Mucosa of stomach (tissue), 1 donor: ENCODE data around the gene PPTC7.
"Not testable (repeated sequence)": the region's sequence is repeated elsewhere in the genome, so short reads cannot be mapped to it uniquely, and the experiment has no call there.

Source experiments
- H3K27me3 ChIP-seq: one replicate; pipeline ENCODE4 v1.7.0; 2013; ENCODE audit warnings: mild to moderate bottlenecking, low read length; ENCODE audit not compliant: control insufficient read depth, insufficient read depth
- H3K36me3 ChIP-seq: one replicate; pipeline ENCODE4 v1.7.0; 2013; ENCODE audit warnings: low read length; ENCODE audit not compliant: control insufficient read depth, insufficient read depth
- H3K4me1 ChIP-seq: one replicate; pipeline ENCODE4 v1.7.0; 2013; ENCODE audit warnings: mild to moderate bottlenecking, low read length; ENCODE audit not compliant: control insufficient read depth, insufficient read depth
- H3K4me3 ChIP-seq: one replicate; pipeline ENCODE4 v1.7.0; 2013; ENCODE audit warnings: low read length
- H3K9ac ChIP-seq: one replicate; pipeline ENCODE4 v1.7.0; 2013; ENCODE audit warnings: mild to moderate bottlenecking, low read length, moderate library complexity
- H3K9me3 ChIP-seq: one replicate; pipeline ENCODE4 v1.7.0; 2013; ENCODE audit warnings: mild to moderate bottlenecking, low read length, moderate library complexity; ENCODE audit not compliant: control insufficient read depth
- donor health status: Pancreatic carcinoma.

PPTC7 gene

GRCh38 chr12:110565894-110566871 lies 16.9 kb downstream of the PPTC7 start:
- Histone ChIP-seq H3K9ac (no peak overlapping the region), H3K9me3 (no peaks in the 10 kb centered on the region), H3K27me3 (no peaks in the 10 kb centered on the region), H3K36me3 (no peaks in the 10 kb centered on the region), H3K4me1 (peaks cover 10% of the 10 kb centered on the region), H3K4me3 (no peak overlapping the region)

DNA sequence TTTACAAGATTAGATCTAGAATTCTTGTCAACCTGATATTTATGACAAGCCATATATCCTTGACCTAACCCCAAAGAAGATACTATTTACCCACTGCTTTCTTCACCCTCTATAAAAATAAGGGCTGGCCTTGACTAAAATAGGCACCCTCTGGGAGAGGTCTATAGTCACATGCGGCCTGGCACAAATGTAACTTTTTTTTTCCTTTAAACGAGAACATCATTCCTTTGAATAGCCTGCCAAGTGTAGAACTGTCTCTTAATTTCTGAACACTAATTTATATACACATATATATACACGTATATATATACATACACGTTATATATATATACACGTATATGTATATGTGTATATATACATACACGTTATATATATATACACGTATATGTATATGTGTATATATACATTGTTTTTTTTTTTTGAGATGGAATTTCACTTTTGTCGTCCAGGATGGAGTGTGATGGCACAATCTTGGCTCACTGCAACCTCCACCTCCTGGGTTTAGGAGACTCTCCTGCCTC lies 18.6 kb downstream of the PPTC7 start:
- no peaks in the 10 kb centered on the region for H3K27me3 ChIP-seq
- H3K36me3 ChIP-seq, result no peaks in the 10 kb centered on the region
- peaks cover 10% of the 10 kb centered on the region for H3K4me1 ChIP-seq
- H3K9ac ChIP-seq, result no peak overlapping the region
- no peak overlapping the region for H3K4me3 ChIP-seq
- no peaks in the 10 kb centered on the region for H3K9me3 ChIP-seq

DNA sequence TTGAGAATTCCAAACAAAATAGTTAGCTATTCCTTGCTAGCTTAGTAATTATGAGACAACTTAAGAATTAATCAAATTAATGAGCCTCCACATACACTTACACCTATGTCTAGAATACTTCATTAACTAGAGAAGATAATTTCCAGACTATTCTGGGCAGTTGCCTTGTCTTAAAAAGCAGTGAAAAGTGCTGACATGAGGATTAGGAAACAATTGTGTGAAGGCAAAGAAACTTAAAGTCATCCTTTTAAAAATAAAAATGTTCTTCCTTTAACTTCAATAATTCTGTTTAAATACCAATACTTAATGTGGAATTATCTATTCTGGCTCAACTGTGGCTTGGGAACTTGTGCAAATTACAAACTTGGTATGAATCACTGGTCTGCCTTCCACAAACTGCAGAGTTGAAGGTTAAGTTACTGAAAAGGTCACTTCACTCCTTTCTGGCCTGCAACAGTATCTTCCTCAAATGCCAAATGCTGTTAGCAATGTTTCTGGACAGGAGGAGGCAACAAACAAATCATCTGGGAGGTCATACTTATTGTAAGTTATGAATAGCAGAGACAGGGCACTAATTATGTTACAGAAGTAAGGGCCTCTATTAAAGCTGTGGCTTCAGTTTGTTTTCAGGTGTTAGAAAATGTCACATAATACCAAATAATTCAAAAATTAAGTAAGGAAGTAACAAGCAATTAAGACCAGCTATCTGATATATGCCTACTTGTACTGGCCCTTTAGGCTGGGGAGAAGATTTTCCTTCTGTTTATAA lies 19.2 kb downstream of the PPTC7 start:
- H3K4me3 ChIP-seq, result no peak overlapping the region
- H3K9me3 ChIP-seq, result no peaks in the 10 kb centered on the region
- H3K9ac ChIP-seq, result no peak overlapping the region
- no peaks in the 10 kb centered on the region for H3K27me3 ChIP-seq
- no peaks in the 10 kb centered on the region for H3K36me3 ChIP-seq
- H3K4me1 ChIP-seq, result peaks cover 10% of the 10 kb centered on the region

- H3K36me3 ChIP-seq, H3K9me3 ChIP-seq, H3K9ac ChIP-seq, H3K4me1 ChIP-seq, H3K27me3 ChIP-seq, H3K4me3 ChIP-seq: not testable (repeated sequence)
These were observed 20.7 kb downstream of the PPTC7 start for GRCh38 chr12:110562386-110562785.

GRCh38 chr12:110561471-110562201 lies 21.5 kb downstream of the PPTC7 start:
- Histone ChIP-seq H3K9ac (no peak overlapping the region), H3K4me3 (no peak overlapping the region), H3K9me3 (no peaks in the 10 kb centered on the region), H3K4me1 (peaks cover 10% of the 10 kb centered on the region), H3K36me3 (no peaks in the 10 kb centered on the region), H3K27me3 (no peaks in the 10 kb centered on the region)

DNA sequence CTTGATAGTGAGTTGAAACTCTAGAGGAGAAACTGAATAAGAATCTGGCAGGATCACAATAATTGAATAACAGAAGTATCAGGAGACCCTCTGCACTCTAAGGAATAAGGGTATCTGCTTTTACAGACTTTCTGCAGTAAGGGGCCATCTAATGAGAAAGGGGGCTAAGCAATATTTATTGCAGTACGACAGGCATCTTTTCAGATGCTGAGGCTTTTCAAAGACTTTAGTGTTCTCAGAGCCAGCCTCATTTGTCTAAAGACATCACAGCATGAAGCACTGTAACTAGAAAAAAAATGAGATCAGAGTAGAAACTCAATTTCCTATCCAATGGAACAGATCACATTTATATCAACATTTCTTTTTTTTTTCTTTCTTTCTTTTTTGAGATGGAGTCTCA lies 22.2 kb downstream of the PPTC7 start:
- Histone ChIP-seq H3K4me1 (peaks cover 4% of the 10 kb centered on the region), H3K27me3 (no peaks in the 10 kb centered on the region), H3K9ac (no peak overlapping the region), H3K9me3 (no peaks in the 10 kb centered on the region), H3K36me3 (no peaks in the 10 kb centered on the region), H3K4me3 (no peak overlapping the region)

GRCh38 chr12:110560048-110560447 lies 23.1 kb downstream of the PPTC7 start:
- Histone ChIP-seq H3K4me1 (no peaks in the 10 kb centered on the region), H3K9me3 (no peaks in the 10 kb centered on the region), H3K36me3 (no peaks in the 10 kb centered on the region), H3K9ac (no peak overlapping the region), H3K4me3 (no peak overlapping the region), H3K27me3 (no peaks in the 10 kb centered on the region)

- H3K27me3 ChIP-seq, H3K4me1 ChIP-seq, H3K4me3 ChIP-seq, H3K9ac ChIP-seq, H3K9me3 ChIP-seq, H3K36me3 ChIP-seq: not testable (repeated sequence)
These were observed 24.2 kb downstream of the PPTC7 start for GRCh38 chr12:110558945-110559344.

GRCh38 chr12:110557300-110557699 lies 25.8 kb downstream of the PPTC7 start:
- no peaks in the 10 kb centered on the region for H3K9me3 ChIP-seq
- H3K27me3 ChIP-seq, result no peaks in the 10 kb centered on the region
- no peaks in the 10 kb centered on the region for H3K4me1 ChIP-seq
- no peak overlapping the region for H3K9ac ChIP-seq
- H3K36me3 ChIP-seq, result no peaks in the 10 kb centered on the region
- no peak overlapping the region for H3K4me3 ChIP-seq

GRCh38 chr12:110556705-110557104 lies 26.4 kb downstream of the PPTC7 start:
- H3K9me3 ChIP-seq, result no peaks in the 10 kb centered on the region
- no peak overlapping the region for H3K4me3 ChIP-seq
- H3K36me3 ChIP-seq, result no peaks in the 10 kb centered on the region
- H3K27me3 ChIP-seq, result no peaks in the 10 kb centered on the region
- H3K9ac ChIP-seq, result no peak overlapping the region
- H3K4me1 ChIP-seq, result no peaks in the 10 kb centered on the region

DNA sequence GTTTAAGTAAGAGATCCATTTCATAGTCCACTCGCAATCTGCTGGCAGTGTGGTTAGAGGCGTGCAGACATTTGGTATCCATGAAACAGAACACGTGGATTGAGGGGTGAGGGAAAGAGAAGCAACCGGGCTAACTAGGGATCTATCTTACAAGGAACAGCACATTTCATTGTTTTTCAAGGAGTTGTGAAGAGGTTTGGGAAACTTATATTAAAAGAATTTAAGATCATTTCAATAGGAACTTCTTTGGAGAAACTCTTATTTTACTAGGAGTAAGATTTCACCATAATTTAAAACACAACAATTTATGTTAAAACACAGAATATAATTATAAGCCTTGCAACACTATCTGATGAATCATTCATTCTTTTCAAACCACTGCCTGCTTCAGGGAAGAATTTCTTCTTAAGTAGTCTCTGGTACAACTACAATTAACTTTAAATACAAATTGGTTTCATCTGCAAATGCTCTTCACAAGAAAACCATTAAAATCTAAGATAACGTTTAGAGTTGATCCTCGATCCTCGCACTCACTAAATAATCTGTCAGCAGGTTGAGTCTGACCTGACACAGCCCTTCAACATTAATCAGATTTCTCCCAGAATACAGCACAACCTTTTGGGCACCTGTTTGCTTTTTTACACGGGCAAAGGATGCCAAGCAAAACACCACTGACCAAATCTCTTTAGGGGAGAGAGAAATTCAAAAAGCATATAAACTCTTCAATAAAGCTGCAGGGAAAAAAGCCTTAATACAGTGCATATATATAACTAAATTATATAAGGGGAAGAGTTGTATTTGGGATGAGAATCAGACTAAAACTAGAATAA lies 27.3 kb downstream of the PPTC7 start:
- H3K9me3 ChIP-seq, result no peaks in the 10 kb centered on the region
- no peaks in the 10 kb centered on the region for H3K27me3 ChIP-seq
- H3K9ac ChIP-seq, result no peak overlapping the region
- H3K4me1 ChIP-seq, result no peaks in the 10 kb centered on the region
- H3K36me3 ChIP-seq, result no peaks in the 10 kb centered on the region
- H3K4me3 ChIP-seq, result no peak overlapping the region
